K562 (cell line): ENCODE data around the gene ZNF326. TPM values are rescaled to one million over a fixed set of nuclear protein-coding genes. Genes with fewer than 3 reads are reported as not detected.

Source experiments
- ATAC-seq: fragments of 200-7000 bp; cut with Tn5 transposase; 3 replicates; pipeline ENCODE4 v1.9.1; 2020; ENCODE audit warnings: moderate library complexity
- BruUV-seq: library from RNA; stranded (reverse); fragments of 400-500 nt; replicated peaks from 2 replicates; lab custom pipeline; 2021; lab: Mats Ljungman, UMichigan
- CTCF ChIA-PET: fragments of 300-600 bp; formaldehyde crosslinking; extraction: SDS; loops from one replicate; lab custom pipeline; 2021; ENCODE audit warnings: low intra/inter-chr PET ratio; lab: Yijun Ruan, JAX
- POLR2A ChIA-PET: fragments of 300-600, 350-650 bp; sonication (Branson Sonifier 250); formaldehyde crosslinking; extraction: SDS; loops from one replicate; lab custom pipeline; 2021; ENCODE audit warnings: antibody characterized with exemption, inconsistent platforms; lab: Yijun Ruan, JAX
- DNase-seq, 4 experiments: peaks; one replicate each; pipeline versions ENCODE4 v3.0.0 to v3.0.0-alpha.2; 2011 to 2018; ENCODE audit warnings: low spot score in 3 of 4, mixed read lengths in 3 of 4; ENCODE audit errors: extremely low read depth in 1 of 4
- FAIRE-seq: peaks from 2 replicates; lab custom pipeline; 2011; peaks lifted over from hg19 to GRCh38; lab: Jason Lieb, UNC
- H2AFZ ChIP-seq: 2 replicates; pipeline ENCODE4 v1.6.0; 2011; ENCODE audit warnings: low read depth, low read length, control low read depth, inconsistent platforms
- H3K27ac ChIP-seq: fragments of 200-600 bp; 3 replicates; pipeline ENCODE4 v1.8.0; 2011; ENCODE audit warnings: low read depth, mild to moderate bottlenecking, control low read depth, inconsistent platforms, low read length, moderate library complexity, mixed read lengths; ENCODE audit errors: extremely low read depth
- H3K27me3 ChIP-seq, 2 experiments: fragments of 300-600 bp in 1 of 2; 2 replicates in 1 of 2; 3 replicates in 1 of 2; pipeline versions ENCODE4 v1.6.0 to v1.8.0; 2011; ENCODE audit warnings: inconsistent platforms in 2 of 2, low read length in 2 of 2, mild to moderate bottlenecking in 1 of 2, mixed read lengths in 1 of 2, moderate library complexity in 1 of 2; ENCODE audit not compliant: control insufficient read depth in 2 of 2, insufficient read depth in 2 of 2
- H3K36me3 ChIP-seq: fragments of 300-600 bp; 3 replicates; pipeline ENCODE4 v1.8.0; 2011; ENCODE audit warnings: mild to moderate bottlenecking, low read length, inconsistent platforms; ENCODE audit not compliant: control insufficient read depth, insufficient read depth
- H3K4me1 ChIP-seq, 2 experiments: fragments of 200-600 bp in 1 of 2; replicated peaks in 1 of 2; 2 replicates in 1 of 2; 3 replicates in 1 of 2; pipeline versions ENCODE4 v1.5.1 to v1.8.0; 2011; ENCODE audit warnings: inconsistent platforms in 2 of 2, low read length in 2 of 2, mild to moderate bottlenecking in 1 of 2, mixed read lengths in 1 of 2, moderate library complexity in 1 of 2; ENCODE audit not compliant: control insufficient read depth in 2 of 2, insufficient read depth in 2 of 2
- H3K4me2 ChIP-seq: 2 replicates; pipeline ENCODE4 v1.6.1; 2011; ENCODE audit warnings: low read length, control low read depth, inconsistent platforms, mixed read lengths; ENCODE audit not compliant: insufficient read depth
- H3K4me3 ChIP-seq: fragments of 200-600 bp; sonication (generic), shearing (Covaris generic); 2 replicates; pipeline ENCODE4 v1.5.1; 2016; ENCODE audit warnings: control low read depth, inconsistent platforms
- H3K79me2 ChIP-seq: fragments of 200-600 bp; 3 replicates; pipeline ENCODE4 v1.8.0; 2011; ENCODE audit warnings: low read length, inconsistent platforms; ENCODE audit not compliant: control insufficient read depth, insufficient read depth
- H3K9ac ChIP-seq, 2 experiments: 2 replicates each; pipeline versions ENCODE4 v1.6.0 to v1.6.1; 2011; ENCODE audit warnings: low read depth in 2 of 2, low read length in 2 of 2, control low read depth in 1 of 2, inconsistent platforms in 1 of 2, mild to moderate bottlenecking in 1 of 2, mixed read lengths in 1 of 2; ENCODE audit not compliant: insufficient read depth in 1 of 2
- H3K9me1 ChIP-seq: one replicate; pipeline ENCODE4 v1.6.0; 2011; ENCODE audit warnings: inconsistent platforms, mild to moderate bottlenecking, low read length, moderate library complexity; ENCODE audit not compliant: control insufficient read depth, insufficient read depth
- H3K9me3 ChIP-seq: replicated peaks from 2 replicates; pipeline ENCODE4 v1.5.1; 2011; ENCODE audit warnings: low read depth, low read length, inconsistent platforms; ENCODE audit not compliant: control insufficient read depth, insufficient read depth
- H4K20me1 ChIP-seq: replicated peaks from 2 replicates; pipeline ENCODE4 v1.6.1; 2011; ENCODE audit warnings: low read length, inconsistent platforms, mixed read lengths; ENCODE audit not compliant: control insufficient read depth, insufficient read depth
- ADNP ChIP-seq: fragments of 200-800 bp; sonication (Bioruptor generic); IDR thresholded peaks from 2 replicates; pipeline ENCODE4 v1.6.1; 2016; ENCODE audit warnings: missing genetic modification characterization, missing compliant biosample characterization
- CREB5 ChIP-seq: fragments of 250-450 bp; sonication (Bioruptor Pico); IDR thresholded peaks from 2 replicates; pipeline ENCODE4 v1.5.0; 2020; ENCODE audit warnings: mild to moderate bottlenecking
- HINFP ChIP-seq: fragments of 450-650 bp; conservative IDR thresholded peaks from 2 replicates; pipeline ENCODE4 v1.6.1; 2016; ENCODE audit warnings: missing genetic modification characterization, low read depth, mild to moderate bottlenecking, control low read depth, missing compliant biosample characterization
- JUNB ChIP-seq: fragments of 450-650 bp; formaldehyde crosslinking; conservative IDR thresholded peaks from 2 replicates; pipeline ENCODE4 v1.4.0; 2020; ENCODE audit warnings: mild to moderate bottlenecking
- MEF2D ChIP-seq: conservative IDR thresholded peaks from 2 replicates; pipeline ENCODE4 v1.6.1; 2016; ENCODE audit warnings: low read depth, missing genetic modification characterization, missing compliant biosample characterization
- NELFE ChIP-seq: IDR thresholded peaks from 2 replicates; pipeline ENCODE4 v1.6.1; 2011; ENCODE audit warnings: mild to moderate bottlenecking; ENCODE audit not compliant: insufficient read depth, insufficient read length
- PTRF ChIP-seq: fragments of 450-650 bp; IDR thresholded peaks from 2 replicates; pipeline ENCODE4 v1.6.1; 2016; ENCODE audit warnings: mild to moderate bottlenecking, missing genetic modification characterization, missing compliant biosample characterization
- PYGO2 ChIP-seq: fragments of 450-650 bp; IDR thresholded peaks from 2 replicates; pipeline ENCODE4 v1.6.1; 2016; ENCODE audit warnings: mild to moderate bottlenecking, missing genetic modification characterization, moderate library complexity, missing compliant biosample characterization
- SAP30 ChIP-seq: fragments of 200-600 bp; sonication (generic); IDR thresholded peaks from 2 replicates; pipeline ENCODE4 v1.6.1; 2012; ENCODE audit warnings: borderline replicate concordance, low read depth, mild to moderate bottlenecking, moderate library complexity, low read length, control low read depth, inconsistent platforms; ENCODE audit not compliant: insufficient read depth, poor library complexity, severe bottlenecking
- SMAD3 ChIP-seq: fragments of 450-650 bp; formaldehyde crosslinking; conservative IDR thresholded peaks from 2 replicates; pipeline ENCODE4 v1.4.0; 2020; ENCODE audit warnings: mild to moderate bottlenecking
- STAG1 ChIP-seq: sonication (generic); formaldehyde crosslinking; IDR thresholded peaks from 2 replicates; pipeline ENCODE4 v1.5.0; 2020; ENCODE audit warnings: missing genetic modification reagents, borderline replicate concordance
- TEAD1 ChIP-seq, 2 experiments: fragments of 450-650 bp in 1 of 2; sonication (generic) in 1 of 2; formaldehyde crosslinking; IDR thresholded peaks; 2 replicates each; pipeline versions ENCODE4 v1.4.0 to v1.8.0; 2020 to 2022; ENCODE audit warnings: mild to moderate bottlenecking in 2 of 2, missing genetic modification reagents in 1 of 2
- ZNF239 ChIP-seq: fragments of 250-450 bp; sonication (Bioruptor Pico); IDR thresholded peaks from 2 replicates; pipeline ENCODE4 v1.4.0; 2020; ENCODE audit warnings: mild to moderate bottlenecking
- ZNF644 ChIP-seq: fragments of 200-800 bp; sonication (Bioruptor generic); IDR thresholded peaks from 2 replicates; pipeline ENCODE4 v1.6.1; 2016; ENCODE audit warnings: low read depth, missing genetic modification characterization, missing compliant biosample characterization
- ZNF699 ChIP-seq: fragments of 250-450 bp; sonication (Bioruptor Pico); IDR thresholded peaks from 2 replicates; pipeline ENCODE4 v1.8.0; 2021; ENCODE audit warnings: mild to moderate bottlenecking, moderate library complexity; ENCODE audit not compliant: insufficient replicate concordance
- ZNF707 ChIP-seq: fragments of 250-450 bp; sonication (Bioruptor Pico); conservative IDR thresholded peaks from 2 replicates; pipeline ENCODE4 v1.8.0; 2022; ENCODE audit warnings: inconsistent platforms, mild to moderate bottlenecking, moderate library complexity
- WGBS: fragments of 100-300 bp; shearing (Covaris generic); methylation state at CpG from one replicate; pipeline ENCODE4 v1.1.6; 2016; ENCODE audit warnings: low coverage, mixed read lengths; ENCODE audit not compliant: insufficient coverage; ENCODE audit errors: missing lambda C conversion rate; 5-methylcytosine and 5-hydroxymethylcytosine counted together
- in situ Hi-C: fragments of 300-500 bp; cut with MboI; formaldehyde crosslinking; loops from 4 replicates; pipeline ENCODE4 v1.15.0; 2018; ENCODE audit warnings: inconsistent platforms, mixed read lengths
- intact Hi-C: fragments of 100-400 bp; cut with micrococcal nuclease; formaldehyde crosslinking; loops from 2 replicates; pipeline ENCODE4 v1.14.2; 2022
- polyA plus RNA-seq, 8 experiments: library from polyadenylated mRNA; depleted of rRNA in 4 of 8; stranded (reverse) in 5 of 8; unstranded in 3 of 8; fragments of >200 nt; fragmentation: Nextera tagmentation in 2 of 8; fragmentation: Illumina TruSeq in 1 of 8; extraction: Ambion mirVana in 2 of 8; extraction: Trizol in 1 of 8; gene quantifications; 2 replicates each; pipeline versions ENCODE4 v1.2.1 to v1.2.3, GENCODE V29; 2011 to 2014; ENCODE audit warnings: inconsistent platforms in 1 of 8, missing spikeins in 1 of 8
- total RNA-seq, 7 experiments: library from RNA; depleted of rRNA in 6 of 7; stranded (reverse); fragments of >200 nt in 6 of 7; fragmentation: Illumina TruSeq in 2 of 7; extraction: Trizol in 2 of 7; gene quantifications; 2 replicates each; pipeline versions ENCODE4 v1.2.1 to v1.2.3, GENCODE V29; 2011 to 2021; ENCODE audit warnings: low replicate concordance in 1 of 7
- TF ChIP-seq, protein P1 (sequence below): fragments of 250-450 bp; sonication (Bioruptor Pico); IDR thresholded peaks from 2 replicates; pipeline ENCODE4 v1.8.0; 2022; ENCODE audit warnings: moderate library complexity, mild to moderate bottlenecking, inconsistent platforms

The ZNF326 gene
- total and polyA plus RNA-seq, 9 of the 15 experiments (the other 6 are each of a cell fraction or from before 2014, with no cell fraction given) = 7.2 to 33.2 (median 20.1) TPM

DNA sequence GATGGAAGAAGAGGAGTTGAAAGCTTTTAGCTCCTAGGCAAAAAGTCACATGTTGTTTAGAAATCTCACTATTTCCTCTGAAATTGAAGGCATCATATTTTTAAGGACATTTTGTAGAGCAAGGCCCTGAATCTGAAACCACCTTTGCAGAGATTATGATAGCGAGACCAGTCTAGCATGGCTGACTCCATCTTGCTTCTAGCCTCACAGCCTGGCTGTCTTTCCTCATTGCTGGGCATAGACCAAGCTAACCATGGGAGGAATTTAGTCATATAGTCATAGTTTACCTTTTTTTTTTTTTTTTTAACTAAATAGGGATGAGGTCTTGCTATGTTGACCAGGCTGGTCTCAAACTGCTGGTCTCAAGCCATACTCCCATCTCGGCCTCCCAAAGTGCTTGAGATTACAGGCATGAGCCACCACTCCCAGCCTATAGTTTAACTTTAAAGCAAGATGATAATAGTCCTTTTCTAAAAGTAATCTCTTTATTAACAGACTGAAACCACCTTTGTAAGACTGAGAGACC lies 42.2 kb upstream of the ZNF326 start:
- CTCF ChIA-PET = interaction anchor here (1.2 kb wide), 1 partner anchor 148 kb away, joined by 5 read pairs; no protein-coding TSS in a partner anchor
- ATAC-seq = no peak
- TF ChIP-seq, protein P1, sequence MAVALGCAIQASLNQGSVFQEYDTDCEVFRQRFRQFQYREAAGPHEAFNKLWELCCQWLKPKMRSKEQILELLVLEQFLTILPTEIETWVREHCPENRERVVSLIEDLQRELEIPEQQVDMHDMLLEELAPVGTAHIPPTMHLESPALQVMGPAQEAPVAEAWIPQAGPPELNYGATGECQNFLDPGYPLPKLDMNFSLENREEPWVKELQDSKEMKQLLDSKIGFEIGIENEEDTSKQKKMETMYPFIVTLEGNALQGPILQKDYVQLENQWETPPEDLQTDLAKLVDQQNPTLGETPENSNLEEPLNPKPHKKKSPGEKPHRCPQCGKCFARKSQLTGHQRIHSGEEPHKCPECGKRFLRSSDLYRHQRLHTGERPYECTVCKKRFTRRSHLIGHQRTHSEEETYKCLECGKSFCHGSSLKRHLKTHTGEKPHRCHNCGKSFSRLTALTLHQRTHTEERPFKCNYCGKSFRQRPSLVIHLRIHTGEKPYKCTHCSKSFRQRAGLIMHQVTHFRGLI (CRISPR knock-in tag) = 0 out of 2 replicates have a peak, but pooled peaks have one; percentile 44
- TF ChIP-seq PYGO2 (tag) = peak; percentile 70; the same call in 1 of the 2 replicates
- no peak for TF ChIP-seq ZNF707
- TF ChIP-seq MEF2D (tag) = peak; percentile 66
- TF ChIP-seq JUNB (CRISPR knock-in tag) = no peak
- TF ChIP-seq PTRF (tag) = peak; percentile 81; the same call in 1 of the 2 replicates
- no peak for TF ChIP-seq NELFE
- TF ChIP-seq ADNP (tag) = 0 out of 2 replicates have a peak, but pooled peaks have one; percentile 47
- TF ChIP-seq SAP30 = no peak
- TF ChIP-seq ZNF239 (CRISPR knock-in tag) = peak; percentile 69
- no peak for TF ChIP-seq STAG1 (CRISPR knock-in tag)
- TF ChIP-seq ZNF644 = peak; percentile 75; the same call in 1 of the 2 replicates
- TF ChIP-seq HINFP (tag) = 0 out of 2 replicates have a peak, but pooled peaks have one; percentile 42
- peak in 1 of 2 experiments; percentile 67; a peak in 1 of 4 replicates for TF ChIP-seq TEAD1 (CRISPR knock-in tag; IDR thresholded peaks at IDR 0.05)
- no peak for TF ChIP-seq ZNF699
- TF ChIP-seq SMAD3 (CRISPR knock-in tag) = peak; percentile 82; the same call in 1 of the 2 replicates
- 0 out of 2 replicates have a peak, but pooled peaks have one; percentile 25 for TF ChIP-seq CREB5 (CRISPR knock-in tag)

More for the DNA sequence above, 42.2 kb upstream of the ZNF326 start:
- Histone ChIP-seq H3K36me3 (no peaks in the 10 kb centered on the region), H3K4me2 (no peak overlapping the region; the same call in 1 of the 2 replicates), H4K20me1 (no peaks in the 10 kb centered on the region), H3K4me1 (peaks cover 8 to 56% of the 10 kb centered on the region in 2 experiments; a peak in 4 of 5 replicates), H3K79me2 (no peaks in the 10 kb centered on the region), H3K9me3 (no peaks in the 10 kb centered on the region), H3K9ac (no peak overlapping the region), H3K27me3 (no peaks in the 10 kb centered on the region), H3K4me3 (no peak overlapping the region), H3K9me1 (no peaks in the 10 kb centered on the region), H2AFZ (peak overlapping the region; percentile 58), H3K27ac (no peak overlapping the region)
- no peak for FAIRE-seq
- in situ Hi-C loops = loop anchor here (5.0 kb wide), 1 partner anchor 145 kb away; no protein-coding TSS in a partner anchor
- DNase-seq = no peak
- intact Hi-C loops = loop anchor here (1.0 to 5.0 kb wide), 5 partner anchors 35 to 470 kb away; partner anchors contain the start of gene LRRC8B
- 77% methylated on average over 2 of the region's 2 CpGs for WGBS
- POLR2A ChIA-PET = no interaction called here
- no TSS peak for BruUV-seq
